Heart left ventricle (tissue), 13 donors: ENCODE results near the gene RTN3.

Experiments used
- POLR2A ChIP-seq, 2 donors: fragments of 450-650 bp; IDR thresholded peaks; one replicate each; pipeline ENCODE4 v1.6.1; 2017; ENCODE audit warnings: antibody characterized with exemption in 2 of 2, mild to moderate bottlenecking in 2 of 2, moderate library complexity in 2 of 2
- TF ChIP-seq, protein P1 (sequence below), 12 donors: fragments of 200-600 bp; sonication (generic) in 4 of 12; IDR thresholded peaks; one replicate each; pipeline versions ENCODE4 v1.5.0 to v1.8.0; 2018 to 2022; ENCODE audit warnings: antibody characterized with exemption in 12 of 12, mild to moderate bottlenecking in 5 of 12
- donor health status: ischemic (EF 13 %, LVEDD 7.1; RV severe dilation, severe dysfunction).
- donor health status: DM: no; HTN: yes; CAD: no.
- donor health status: DM: no; HTN: no; CAD: no.
- donor health status: ischemic (EF 25% LVEDD 6.9; RV normal size, moderate dysfunction).
- donor health status: ischemic (EF 25% LVEDD 5.7; RV mildly dilated, moderate dysfunction).
- donor health status: ischemic (EF 35%, LVEDD 5.7; RV mildly dilated, moderate dysfunction).
- donor health status: nonischemic (EF 11% LVEDD 7.7; RV severe dilation, severe dysfunction).
- donor health status: DM: yes; HTN: yes; CAD: no.
- donor health status: PGD.
- donor health status: ischemic (EF 29% LVEDD 5.4; RV normal size, mild dysfunction).
- donor health status: nonischemic (EF 23%, LVEDD 6.1; RV moderate dilation, normal function).

DNA sequence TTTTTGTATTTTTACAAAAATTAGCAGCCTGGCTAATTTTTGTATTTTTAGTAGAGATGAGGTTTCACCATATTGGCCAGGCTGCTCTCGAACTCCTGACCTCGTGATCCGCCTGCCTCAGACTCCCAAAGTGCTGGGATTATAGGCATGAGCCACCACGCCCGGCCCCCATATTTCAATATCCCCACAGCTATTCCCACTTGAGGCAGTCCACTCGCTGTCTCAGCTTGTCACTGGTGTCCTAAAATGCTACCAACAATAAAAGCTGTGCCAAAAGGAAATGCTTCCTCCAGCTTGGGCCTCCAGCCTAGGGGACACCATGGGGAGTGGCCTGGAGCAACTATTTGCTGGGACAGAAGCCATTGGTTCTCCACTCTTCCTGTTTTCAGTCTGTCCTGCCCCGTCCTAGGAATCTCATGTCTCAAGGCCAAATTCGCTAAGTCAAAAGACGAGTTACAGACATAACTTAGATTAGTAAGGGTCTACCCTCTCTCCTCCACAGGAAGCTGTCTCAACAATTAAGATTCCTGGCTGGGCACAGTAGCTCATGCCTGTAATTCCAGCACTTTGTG lies 124.6 kb downstream of the RTN3 start:
- TF ChIP-seq, protein P1, sequence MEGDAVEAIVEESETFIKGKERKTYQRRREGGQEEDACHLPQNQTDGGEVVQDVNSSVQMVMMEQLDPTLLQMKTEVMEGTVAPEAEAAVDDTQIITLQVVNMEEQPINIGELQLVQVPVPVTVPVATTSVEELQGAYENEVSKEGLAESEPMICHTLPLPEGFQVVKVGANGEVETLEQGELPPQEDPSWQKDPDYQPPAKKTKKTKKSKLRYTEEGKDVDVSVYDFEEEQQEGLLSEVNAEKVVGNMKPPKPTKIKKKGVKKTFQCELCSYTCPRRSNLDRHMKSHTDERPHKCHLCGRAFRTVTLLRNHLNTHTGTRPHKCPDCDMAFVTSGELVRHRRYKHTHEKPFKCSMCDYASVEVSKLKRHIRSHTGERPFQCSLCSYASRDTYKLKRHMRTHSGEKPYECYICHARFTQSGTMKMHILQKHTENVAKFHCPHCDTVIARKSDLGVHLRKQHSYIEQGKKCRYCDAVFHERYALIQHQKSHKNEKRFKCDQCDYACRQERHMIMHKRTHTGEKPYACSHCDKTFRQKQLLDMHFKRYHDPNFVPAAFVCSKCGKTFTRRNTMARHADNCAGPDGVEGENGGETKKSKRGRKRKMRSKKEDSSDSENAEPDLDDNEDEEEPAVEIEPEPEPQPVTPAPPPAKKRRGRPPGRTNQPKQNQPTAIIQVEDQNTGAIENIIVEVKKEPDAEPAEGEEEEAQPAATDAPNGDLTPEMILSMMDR (IDR thresholded peaks at IDR 0.05) = no peak
- TF ChIP-seq POLR2A (IDR thresholded peaks at IDR 0.05) = no peak
